ENCODE measurements around the gene CYB561D1.

The CYB561D1 gene

GRCh38 chr1:109490029-109490933 is 3.6 kb upstream of the CYB561D1 start:
- peak in 1 of 2 experiments; percentile 69 for DNase-seq (ENCODE audit: low read depth in 1 of 2, low spot score in 1 of 2)
- no peak overlapping the region for H3K4me3 ChIP-seq (replicated peaks; ENCODE audit: insufficient read depth, low read length)

DNA sequence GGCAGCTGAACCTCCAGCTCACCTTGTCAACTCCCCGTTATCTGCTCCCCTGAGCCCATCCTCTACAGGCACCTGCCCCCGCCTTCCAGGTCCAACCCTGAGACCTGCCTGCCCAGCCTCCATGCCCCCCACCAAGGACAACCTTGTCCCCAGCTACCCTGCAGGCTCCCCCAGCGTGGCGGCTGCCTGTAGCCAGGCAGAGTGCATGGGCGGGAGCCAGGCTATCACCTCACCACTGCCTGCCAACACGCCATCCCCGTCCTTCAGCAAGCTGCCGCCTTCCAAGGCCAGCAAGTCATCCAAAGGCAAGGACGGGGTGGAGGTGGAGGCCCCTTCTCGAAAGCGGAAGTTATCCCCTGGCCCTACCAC is 3.0 kb upstream of the CYB561D1 start:
- DNase-seq (ENCODE audit: low read depth in 1 of 2, low spot score in 1 of 2): no peak
- Histone ChIP-seq H3K4me3 (replicated peaks; ENCODE audit: insufficient read depth, low read length) (no peak overlapping the region), H3K27ac (replicated peaks) (no peak overlapping the region), H3K27me3 (ENCODE audit: insufficient read depth, poor library complexity, severe bottlenecking) (no peaks in the 10 kb centered on the region)
- TF ChIP-seq CTCF (IDR thresholded peaks at IDR 0.05; ENCODE audit: insufficient read depth, low read length) (no peak), POLR2AphosphoS5 (IDR thresholded peaks at IDR 0.05; ENCODE audit: low read depth) (no peak), REST (IDR thresholded peaks at IDR 0.05; ENCODE audit: insufficient replicate concordance, low read depth) (no peak), SPI1 (IDR thresholded peaks at IDR 0.05; ENCODE audit: borderline replicate concordance, low read depth) (no peak), GABPA (IDR thresholded peaks at IDR 0.05; ENCODE audit: low read depth) (no peak)

More at GRCh38 chr1:109490029-109490933, 3.6 kb upstream of the CYB561D1 start:
- Histone ChIP-seq H3K27ac (replicated peaks) (no peak overlapping the region), H3K27me3 (ENCODE audit: insufficient read depth, poor library complexity, severe bottlenecking) (no peaks in the 10 kb centered on the region)
- TF ChIP-seq POLR2AphosphoS5 (IDR thresholded peaks at IDR 0.05; ENCODE audit: low read depth) (no peak), CTCF (IDR thresholded peaks at IDR 0.05; ENCODE audit: insufficient read depth, low read length) (peak; percentile 85), REST (IDR thresholded peaks at IDR 0.05; ENCODE audit: insufficient replicate concordance, low read depth) (no peak), SPI1 (IDR thresholded peaks at IDR 0.05; ENCODE audit: borderline replicate concordance, low read depth) (no peak), GABPA (IDR thresholded peaks at IDR 0.05; ENCODE audit: low read depth) (no peak)

DNA sequence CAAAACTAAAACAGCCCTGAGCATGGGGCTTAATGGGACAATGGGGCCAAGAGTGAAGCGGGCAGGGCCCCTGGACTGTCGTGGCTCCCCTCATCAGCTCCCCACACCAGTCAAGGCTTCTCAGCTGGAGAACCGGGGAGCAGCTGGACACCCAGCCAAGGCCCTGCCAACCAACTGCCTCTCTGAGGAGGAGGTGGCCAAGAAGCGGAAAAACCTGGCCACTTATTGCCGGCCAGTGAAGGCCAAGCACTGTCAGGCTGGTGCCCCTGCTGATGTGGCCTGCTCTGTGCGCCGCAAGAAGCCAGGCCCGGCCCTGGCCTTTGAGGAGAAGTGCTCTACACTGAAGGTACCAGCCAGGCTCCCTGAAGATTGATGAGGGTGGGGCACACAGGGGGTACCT is 2.5 kb upstream of the CYB561D1 start:
- Histone ChIP-seq H3K4me3 (replicated peaks; ENCODE audit: insufficient read depth, low read length) (no peak overlapping the region), H3K27ac (replicated peaks) (no peak overlapping the region), H3K27me3 (ENCODE audit: insufficient read depth, poor library complexity, severe bottlenecking) (no peaks in the 10 kb centered on the region)
- DNase-seq (ENCODE audit: low read depth in 1 of 2, low spot score in 1 of 2): no peak
- TF ChIP-seq POLR2AphosphoS5 (IDR thresholded peaks at IDR 0.05; ENCODE audit: low read depth) (no peak), REST (IDR thresholded peaks at IDR 0.05; ENCODE audit: insufficient replicate concordance, low read depth) (no peak), CTCF (IDR thresholded peaks at IDR 0.05; ENCODE audit: insufficient read depth, low read length) (no peak), GABPA (IDR thresholded peaks at IDR 0.05; ENCODE audit: low read depth) (no peak), SPI1 (IDR thresholded peaks at IDR 0.05; ENCODE audit: borderline replicate concordance, low read depth) (no peak)

Data from HL-60 (cell line).